22Rv1 (cell line): ENCODE measurements around the gene WASHC3.

Experiments
- H3K27ac ChIP-seq: fragments of 450-650 bp; 2 replicates; pipeline ENCODE4 v1.5.1; 2017
- CTCF ChIP-seq: fragments of 450-650 bp; IDR thresholded peaks from 2 replicates; pipeline ENCODE4 v1.5.1; 2017; ENCODE audit warnings: mild to moderate bottlenecking
- ZFX ChIP-seq: fragments of 450-650 bp; IDR thresholded peaks from 2 replicates; pipeline ENCODE4 v1.6.1; 2017; ENCODE audit warnings: antibody characterized with exemption, borderline replicate concordance

The WASHC3 gene

GRCh38 chr12:102043928-102044327, 17.9 kb downstream of the WASHC3 start:
- no peak overlapping the region for H3K27ac ChIP-seq
- TF ChIP-seq ZFX (no peak), CTCF (no peak)

- no peak for TF ChIP-seq ZFX
- no peak for TF ChIP-seq CTCF
Observed at GRCh38 chr12:102033991-102034745, 27.6 kb downstream of the WASHC3 start.

GRCh38 chr12:102031852-102032251, 29.9 kb downstream of the WASHC3 start:
- H3K27ac ChIP-seq, result peak overlapping the region; percentile 16; the same call in 1 of the 2 replicates
- TF ChIP-seq CTCF, result no peak
- TF ChIP-seq ZFX, result no peak

More at GRCh38 chr12:102033991-102034745, 27.6 kb downstream of the WASHC3 start:
- no peak overlapping the region for H3K27ac ChIP-seq

GRCh38 chr12:102029141-102029540, 32.6 kb downstream of the WASHC3 start:
- TF ChIP-seq ZFX (no peak), CTCF (no peak)
- no peak overlapping the region for H3K27ac ChIP-seq

GRCh38 chr12:102026728-102027127, 35.1 kb downstream of the WASHC3 start:
- H3K27ac ChIP-seq, result no peak overlapping the region
- no peak for TF ChIP-seq CTCF
- no peak for TF ChIP-seq ZFX

- TF ChIP-seq CTCF, result no peak
- TF ChIP-seq ZFX, result no peak
- H3K27ac ChIP-seq, result no peak overlapping the region
Observed at GRCh38 chr12:102024765-102025164, 37.0 kb downstream of the WASHC3 start.

GRCh38 chr12:102023343-102023930, 38.4 kb downstream of the WASHC3 start:
- TF ChIP-seq ZFX, result no peak
- TF ChIP-seq CTCF, result no peak
- no peak overlapping the region for H3K27ac ChIP-seq
